PFSK-1 (cell line): ENCODE results near the gene COG3.

Experiments
- FOXP2 ChIP-seq: optimal IDR thresholded peaks from 2 replicates; pipeline ENCODE3; 2011; ENCODE audit warnings: borderline replicate concordance, control low read depth, inconsistent platforms; ENCODE audit not compliant: insufficient read depth; ENCODE audit errors: extremely low read length, extremely low read depth
- POLR2AphosphoS5 ChIP-seq: IDR thresholded peaks from 2 replicates; pipeline ENCODE4 v1.6.1; 2012; ENCODE audit warnings: low read depth, mild to moderate bottlenecking, control low read depth, low read length, moderate library complexity
- SIN3A ChIP-seq: IDR thresholded peaks from 2 replicates; pipeline ENCODE4 v1.6.1; 2012; ENCODE audit warnings: mild to moderate bottlenecking, low read length, moderate library complexity, borderline replicate concordance; ENCODE audit not compliant: insufficient read depth
- TAF1 ChIP-seq: IDR thresholded peaks from 2 replicates; pipeline ENCODE4 v1.6.1; 2012; ENCODE audit warnings: low read length, control low read depth, borderline replicate concordance; ENCODE audit not compliant: insufficient read depth
- TF ChIP-seq, protein P1 (sequence below), 2 experiments: IDR thresholded peaks; 2 replicates each; pipeline versions ENCODE4 v1.6.1 to v1.8.0; 2011 to 2012; ENCODE audit warnings: low read depth in 2 of 2, low read length in 2 of 2, control low read depth in 1 of 2, inconsistent platforms in 1 of 2, mild to moderate bottlenecking in 1 of 2, moderate library complexity in 1 of 2; ENCODE audit not compliant: insufficient read depth in 1 of 2

The COG3 gene

DNA sequence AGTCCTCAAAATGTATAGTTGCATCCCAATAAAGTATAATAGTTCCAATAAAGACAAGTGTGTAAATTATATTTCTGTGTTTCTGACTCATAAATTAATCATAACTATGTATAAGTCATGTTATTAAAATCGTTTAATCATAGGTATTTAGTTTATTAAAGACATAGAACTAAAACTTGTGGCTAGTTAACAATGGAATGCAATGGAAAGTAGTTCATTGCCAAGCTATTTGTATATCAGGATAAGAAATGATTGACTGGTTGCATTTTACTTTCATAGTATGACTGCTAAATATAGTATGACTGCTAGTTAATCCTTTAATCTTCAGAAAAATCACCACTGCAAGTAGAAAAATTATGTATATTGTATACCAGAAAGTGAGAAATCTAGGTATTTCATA lies 16.9 kb downstream of the COG3 start:
- TF ChIP-seq, protein P1, sequence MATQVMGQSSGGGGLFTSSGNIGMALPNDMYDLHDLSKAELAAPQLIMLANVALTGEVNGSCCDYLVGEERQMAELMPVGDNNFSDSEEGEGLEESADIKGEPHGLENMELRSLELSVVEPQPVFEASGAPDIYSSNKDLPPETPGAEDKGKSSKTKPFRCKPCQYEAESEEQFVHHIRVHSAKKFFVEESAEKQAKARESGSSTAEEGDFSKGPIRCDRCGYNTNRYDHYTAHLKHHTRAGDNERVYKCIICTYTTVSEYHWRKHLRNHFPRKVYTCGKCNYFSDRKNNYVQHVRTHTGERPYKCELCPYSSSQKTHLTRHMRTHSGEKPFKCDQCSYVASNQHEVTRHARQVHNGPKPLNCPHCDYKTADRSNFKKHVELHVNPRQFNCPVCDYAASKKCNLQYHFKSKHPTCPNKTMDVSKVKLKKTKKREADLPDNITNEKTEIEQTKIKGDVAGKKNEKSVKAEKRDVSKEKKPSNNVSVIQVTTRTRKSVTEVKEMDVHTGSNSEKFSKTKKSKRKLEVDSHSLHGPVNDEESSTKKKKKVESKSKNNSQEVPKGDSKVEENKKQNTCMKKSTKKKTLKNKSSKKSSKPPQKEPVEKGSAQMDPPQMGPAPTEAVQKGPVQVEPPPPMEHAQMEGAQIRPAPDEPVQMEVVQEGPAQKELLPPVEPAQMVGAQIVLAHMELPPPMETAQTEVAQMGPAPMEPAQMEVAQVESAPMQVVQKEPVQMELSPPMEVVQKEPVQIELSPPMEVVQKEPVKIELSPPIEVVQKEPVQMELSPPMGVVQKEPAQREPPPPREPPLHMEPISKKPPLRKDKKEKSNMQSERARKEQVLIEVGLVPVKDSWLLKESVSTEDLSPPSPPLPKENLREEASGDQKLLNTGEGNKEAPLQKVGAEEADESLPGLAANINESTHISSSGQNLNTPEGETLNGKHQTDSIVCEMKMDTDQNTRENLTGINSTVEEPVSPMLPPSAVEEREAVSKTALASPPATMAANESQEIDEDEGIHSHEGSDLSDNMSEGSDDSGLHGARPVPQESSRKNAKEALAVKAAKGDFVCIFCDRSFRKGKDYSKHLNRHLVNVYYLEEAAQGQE (IDR thresholded peaks at IDR 0.05; ENCODE audit: insufficient read depth in 1 of 2, low read depth in 2 of 2, low read length in 2 of 2), result no peak
- TF ChIP-seq TAF1 (no peak), SIN3A (no peak)

DNA sequence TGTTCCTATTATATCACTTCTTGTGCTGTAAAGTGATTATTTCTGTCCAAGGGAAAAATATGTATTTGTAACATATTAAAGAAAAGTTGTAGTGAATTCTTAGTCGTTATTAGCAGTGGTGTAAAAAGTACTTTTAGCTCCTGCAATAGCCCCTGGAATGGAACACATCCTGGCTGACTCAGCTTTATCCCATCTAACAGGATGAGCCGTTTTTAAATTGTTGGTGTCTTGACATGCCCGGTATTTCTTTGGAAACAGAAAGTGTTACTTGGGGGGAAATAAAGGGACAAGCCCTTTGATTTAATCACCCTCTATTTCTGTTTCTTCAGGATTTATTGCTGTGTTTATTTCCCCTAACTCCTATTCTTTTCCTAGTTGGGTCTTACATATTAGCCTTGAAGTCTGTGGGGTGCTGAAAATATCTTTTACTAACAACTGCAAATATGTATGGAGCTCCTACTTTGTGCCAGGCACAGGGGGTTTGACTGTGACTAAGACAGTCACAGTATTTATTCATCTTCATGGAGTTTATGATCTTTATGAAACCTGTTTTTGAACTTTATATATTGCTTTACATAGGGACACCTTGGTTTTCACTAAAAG lies 17.9 kb downstream of the COG3 start:
- TF ChIP-seq TAF1 (no peak), SIN3A (no peak), POLR2AphosphoS5 (no peak), FOXP2 (no peak)
- TF ChIP-seq, protein P1 (IDR thresholded peaks at IDR 0.05; ENCODE audit: insufficient read depth in 1 of 2, low read depth in 2 of 2, low read length in 2 of 2), result no peak

DNA sequence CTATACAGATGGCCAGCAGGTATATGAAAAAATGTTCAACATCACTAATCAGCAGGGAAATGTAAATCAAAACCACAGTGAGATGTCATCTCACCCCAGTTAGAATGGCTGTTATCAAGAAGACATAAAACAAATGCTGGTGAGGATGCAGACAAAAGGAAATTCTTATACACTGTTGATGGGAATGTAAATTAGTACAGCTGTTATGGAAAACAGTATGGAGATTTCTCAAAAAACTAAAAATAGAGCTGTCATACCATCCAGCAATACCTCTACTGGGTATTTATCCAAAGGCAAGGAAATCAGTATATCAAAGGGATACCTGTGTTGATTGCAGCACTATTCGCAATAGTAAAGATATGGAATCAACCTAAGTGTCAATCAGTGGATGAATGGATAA lies 22.9 kb downstream of the COG3 start:
- TF ChIP-seq POLR2AphosphoS5, result no peak
- no peak for TF ChIP-seq FOXP2
- TF ChIP-seq, protein P1 (IDR thresholded peaks at IDR 0.05; ENCODE audit: insufficient read depth in 1 of 2, low read depth in 2 of 2, low read length in 2 of 2), result no peak
- TF ChIP-seq SIN3A, result no peak
- no peak for TF ChIP-seq TAF1

DNA sequence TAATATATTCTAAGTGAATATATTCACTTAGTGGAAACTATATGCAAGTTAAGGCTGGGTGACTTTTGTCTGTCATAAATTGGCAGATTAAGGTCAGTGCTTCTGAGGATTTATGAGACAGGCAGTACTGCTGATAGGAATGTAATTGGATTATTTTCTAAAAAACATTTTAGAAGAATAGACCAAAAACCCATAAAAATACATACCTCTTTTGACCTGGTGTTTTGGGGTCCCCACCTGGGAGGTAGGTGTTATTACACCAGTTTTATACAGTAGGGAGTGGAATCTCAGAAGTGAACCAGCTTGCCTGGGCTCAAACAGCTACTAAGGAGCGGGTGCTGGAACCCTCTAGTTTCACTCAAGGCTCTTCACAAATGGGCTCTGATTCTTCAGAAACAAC lies 25.3 kb downstream of the COG3 start:
- TF ChIP-seq FOXP2, result no peak
- no peak for TF ChIP-seq SIN3A
- TF ChIP-seq, protein P1 (IDR thresholded peaks at IDR 0.05; ENCODE audit: insufficient read depth in 1 of 2, low read depth in 2 of 2, low read length in 2 of 2), result no peak

DNA sequence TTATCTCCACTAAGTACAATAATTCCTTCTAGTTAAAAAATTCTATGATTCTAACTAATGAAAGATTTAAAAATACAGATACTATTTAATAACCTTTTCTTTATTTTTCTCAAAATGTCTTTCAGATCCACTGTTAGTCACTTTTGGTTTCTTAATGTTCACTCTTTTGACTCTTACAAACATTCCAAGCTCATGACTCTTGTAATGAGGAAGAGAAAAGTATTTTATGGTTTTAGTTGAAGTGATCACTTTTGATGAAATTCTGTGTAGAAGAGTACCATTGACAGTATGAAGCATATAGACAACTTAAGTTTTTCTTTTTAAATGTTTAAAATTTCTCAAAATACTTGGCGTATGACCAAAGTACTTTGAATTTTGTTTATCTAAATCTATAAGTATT lies 27.8 kb downstream of the COG3 start:
- TF ChIP-seq POLR2AphosphoS5 (no peak), TAF1 (no peak), SIN3A (no peak), FOXP2 (no peak)
- TF ChIP-seq, protein P1 (IDR thresholded peaks at IDR 0.05; ENCODE audit: insufficient read depth in 1 of 2, low read depth in 2 of 2, low read length in 2 of 2), result no peak
